Aorta (tissue), 5 donors: Measurements from ENCODE around the gene ARHGEF33. TPM values are rescaled to one million over a fixed set of nuclear protein-coding genes. Genes with fewer than 3 reads are reported as not detected.

ENCODE experiments used
- ATAC-seq: fragments of 200-7000 bp; cut with Tn5 transposase; one replicate; pipeline ENCODE4 v1.9.1; 2022; ENCODE audit warnings: moderate library complexity; ENCODE audit not compliant: low FRiP score
- DNase-seq, 2 donors: peaks; one replicate each; pipeline ENCODE4 v3.0.0-alpha.2; 2020
- H3K27ac ChIP-seq, 2 donors: one replicate each; pipeline ENCODE4 v1.5.1; 2013; ENCODE audit warnings: low read length in 2 of 2, mild to moderate bottlenecking in 2 of 2, moderate library complexity in 2 of 2, control low read depth in 1 of 2, inconsistent platforms in 1 of 2, low read depth in 1 of 2
- H3K27me3 ChIP-seq, 2 donors: one replicate each; pipeline ENCODE4 v1.6.1; 2013; ENCODE audit warnings: control low read depth in 1 of 2, low read length in 1 of 2, mild to moderate bottlenecking in 1 of 2, moderate library complexity in 1 of 2; ENCODE audit not compliant: insufficient read depth in 2 of 2, control insufficient read depth in 1 of 2
- H3K36me3 ChIP-seq, 2 donors: one replicate each; pipeline ENCODE4 v1.6.1; 2013; ENCODE audit warnings: control low read depth in 1 of 2, low read length in 1 of 2, mild to moderate bottlenecking in 1 of 2; ENCODE audit not compliant: insufficient read depth in 2 of 2, control insufficient read depth in 1 of 2
- H3K4me1 ChIP-seq, 2 donors: one replicate each; pipeline ENCODE4 v1.6.1; 2013; ENCODE audit warnings: low read length in 2 of 2, control low read depth in 1 of 2, mild to moderate bottlenecking in 1 of 2, moderate library complexity in 1 of 2; ENCODE audit not compliant: insufficient read depth in 2 of 2, control insufficient read depth in 1 of 2
- H3K4me3 ChIP-seq, 2 donors: one replicate each; pipeline ENCODE4 v1.5.1; 2013; ENCODE audit warnings: low read length in 2 of 2, control low read depth in 1 of 2, mild to moderate bottlenecking in 1 of 2
- H3K9me3 ChIP-seq: one replicate; pipeline ENCODE4 v1.6.1; 2013; ENCODE audit warnings: mild to moderate bottlenecking, low read length; ENCODE audit not compliant: control insufficient read depth
- WGBS, 2 donors: extraction: QIAGEN DNeasy Blood & Tissue Kit; methylation state at CpG; one replicate each; pipeline ENCODE4 v1.1.7; 2013; 5-methylcytosine and 5-hydroxymethylcytosine counted together
- intact Hi-C, 2 donors: fragments of 100-400 bp; cut with DNase I; formaldehyde crosslinking; loops; one replicate each; pipeline versions ENCODE4 v1.14.2 to v1.15.0; 2022
- long read RNA-seq, 2 donors: library from polyadenylated mRNA; unstranded; transcript quantifications; one replicate each; pipeline ENCODE4 v2.0.0, GENCODE V29; 2020 to 2021
- polyA plus RNA-seq, 2 donors: library from polyadenylated mRNA; stranded (reverse); fragments of 200-250 nt; gene quantifications; one replicate each; pipeline ENCODE4 v1.2.3, GENCODE V29; 2013
- total RNA-seq, 2 donors: library from RNA; stranded (reverse); fragmentation: NEBNext Ultra II Directional; extraction: Animal tissue kit (Norgen Biotek cat#: 25700); gene quantifications; one replicate each; pipeline ENCODE4 v1.2.1, GENCODE V29; 2021
- donor health status: healthy with polysubstance abuse.
- donor health status: Bipolar disorder and iron deficiency.
- donor health status: DM: no; HTN: no; CAD: no.
- donor health status: DM: no; HTN: no; CAD: no.
- donor health status: DM: yes; HTN: yes; CAD: no.

Gene ARHGEF33
- total RNA-seq: 1 to 10 TPM in 1 of 2 donors, under 1 TPM in 1; 0.42 to 3.7 TPM
- polyA plus RNA-seq: 1 to 10 TPM in 1 of 2 donors, not detected in 1; 1.7 TPM
- long read RNA-seq, donor 1: 0 reads
- long read RNA-seq, donor 2, partial matches to known transcripts: 0 of 3 reads
- long read RNA-seq, donor 2, other reads (novel, unspliced or antisense): 2 of 3 reads

- Histone ChIP-seq H3K9me3 (peaks cover 1% of the 10 kb centered on the region), H3K4me3 (no peak within 1 kb of the TSS), H3K27ac (no peak within 1 kb of the TSS), H3K36me3 (no peaks in the 10 kb centered on the region), H3K27me3 (no peaks in the 10 kb centered on the region), H3K4me1 (no peaks in the 10 kb centered on the region)
- no peak for DNase-seq
- no peak for ATAC-seq
- WGBS, 2 donors: 77 to 78% methylated on average over 3 of the region's 3 CpGs
- intact Hi-C loops: no loop called here
Observed at GRCh38 chr2:38889575-38889974, at the start of gene ARHGEF33. TSS of gene ARHGEF33 (plus strand) at chr2:38889875. CDS start at chr2:38919448, 29,573 bp downstream.

- no peaks in the 10 kb centered on the region for H3K27me3 ChIP-seq
- H3K4me1 ChIP-seq: no peaks in the 10 kb centered on the region
- H3K4me3 ChIP-seq: no peak overlapping the region
- DNase-seq (no peak), ATAC-seq (no peak)
- intact Hi-C loops: no loop called here
- H3K36me3 ChIP-seq: peaks cover 5 to 6% of the 10 kb centered on the region in 2 donors
- no peaks in the 10 kb centered on the region for H3K9me3 ChIP-seq
- H3K27ac ChIP-seq: no peak overlapping the region
- 87 to 89% methylated on average over 3 of the region's 3 CpGs for WGBS, 2 donors
Observed at GRCh38 chr2:38850045-38850444, 39.6 kb upstream of the ARHGEF33 start.

- DNase-seq: no peak
- WGBS, 2 donors: 100% methylated on average over 1 of the region's 1 CpG
- Histone ChIP-seq H3K9me3 (no peaks in the 10 kb centered on the region), H3K27me3 (no peaks in the 10 kb centered on the region), H3K36me3 (peaks cover 2 to 5% of the 10 kb centered on the region in 2 donors), H3K4me3 (no peak overlapping the region), H3K4me1 (no peaks in the 10 kb centered on the region), H3K27ac (no peak overlapping the region)
- intact Hi-C loops: no loop called here
- ATAC-seq: no peak
Observed at GRCh38 chr2:38856165-38856564, 33.5 kb upstream of the ARHGEF33 start.

GRCh38 chr2:38862476-38862875 is 27.2 kb upstream of the ARHGEF33 start:
- DNase-seq (no peak), ATAC-seq (no peak)
- H3K27ac ChIP-seq: no peak overlapping the region
- H3K27me3 ChIP-seq: no peaks in the 10 kb centered on the region
- H3K4me3 ChIP-seq: no peak overlapping the region
- peaks cover 2 to 3% of the 10 kb centered on the region in 2 donors for H3K36me3 ChIP-seq
- intact Hi-C loops: no loop called here
- H3K4me1 ChIP-seq: no peaks in the 10 kb centered on the region
- no peaks in the 10 kb centered on the region for H3K9me3 ChIP-seq

GRCh38 chr2:38863061-38863695 is 26.5 kb upstream of the ARHGEF33 start:
- no peak for DNase-seq
- Histone ChIP-seq H3K4me3 (no peak overlapping the region), H3K27me3 (no peaks in the 10 kb centered on the region), H3K36me3 (peaks cover 2 to 3% of the 10 kb centered on the region in 2 donors), H3K9me3 (no peaks in the 10 kb centered on the region), H3K4me1 (no peaks in the 10 kb centered on the region), H3K27ac (no peak overlapping the region)
- no peak for ATAC-seq
- WGBS, 2 donors: 92 to 94% methylated on average over 2 of the region's 2 CpGs
- intact Hi-C loops: no loop called here

- ATAC-seq (no peak), DNase-seq (no peak)
- Histone ChIP-seq H3K4me3 (no peak overlapping the region), H3K4me1 (no peaks in the 10 kb centered on the region), H3K9me3 (no peaks in the 10 kb centered on the region), H3K27me3 (no peaks in the 10 kb centered on the region), H3K36me3 (peaks cover 2 to 3% of the 10 kb centered on the region in 2 donors), H3K27ac (no peak overlapping the region)
- WGBS, 2 donors: 97 to 98% methylated on average over 3 of the region's 3 CpGs
- intact Hi-C loops: no loop called here
Observed at GRCh38 chr2:38866773-38867443, 22.8 kb upstream of the ARHGEF33 start.

GRCh38 chr2:38871432-38871831 is 18.2 kb upstream of the ARHGEF33 start:
- ATAC-seq (no peak), DNase-seq (no peak)
- H3K4me3 ChIP-seq: no peak overlapping the region
- intact Hi-C loops: no loop called here
- H3K27ac ChIP-seq: no peak overlapping the region
- H3K27me3 ChIP-seq: no peaks in the 10 kb centered on the region
- WGBS, 2 donors: 98 to 99% methylated on average over 3 of the region's 3 CpGs
- H3K9me3 ChIP-seq: no peaks in the 10 kb centered on the region
- H3K36me3 ChIP-seq: no peaks in the 10 kb centered on the region
- H3K4me1 ChIP-seq: peaks cover 1 to 3% of the 10 kb centered on the region in 2 donors

GRCh38 chr2:38873763-38874162 is 15.9 kb upstream of the ARHGEF33 start:
- Histone ChIP-seq H3K4me1 (peaks cover 2 to 3% of the 10 kb centered on the region in 2 donors), H3K9me3 (no peaks in the 10 kb centered on the region), H3K36me3 (no peaks in the 10 kb centered on the region), H3K4me3 (no peak overlapping the region), H3K27me3 (no peaks in the 10 kb centered on the region), H3K27ac (no peak overlapping the region)
- DNase-seq: no peak
- no peak for ATAC-seq
- intact Hi-C loops: no loop called here
- 74 to 76% methylated on average over 5 of the region's 5 CpGs for WGBS, 2 donors

- Histone ChIP-seq H3K9me3 (no peaks in the 10 kb centered on the region), H3K27ac (no peak overlapping the region), H3K4me3 (peak overlapping the region; percentile 4 to 86), H3K27me3 (no peaks in the 10 kb centered on the region), H3K4me1 (peaks cover 2 to 3% of the 10 kb centered on the region in 2 donors), H3K36me3 (peaks cover 0 to under 1% of the 10 kb centered on the region in 2 donors)
- intact Hi-C loops: no loop called here
- DNase-seq (no peak), ATAC-seq (peak; percentile 31)
- WGBS, 2 donors: 0% methylated on average over 10 of the region's 10 CpGs
Observed at GRCh38 chr2:38875227-38875575, 14.5 kb upstream of the ARHGEF33 start.
